NCI-H69 (cell line): ENCODE measurements around the gene ARMC9.
"Not testable (repeated sequence)": the region's sequence is repeated elsewhere in the genome, so short reads cannot be mapped to it uniquely, and the experiment has no call there.

Source experiments
- DNase-seq: peaks from one replicate; lab custom pipeline; 2025; lab: John Stamatoyannopoulos, UW

Gene ARMC9

GRCh38 chr2:231287696-231288095, 89.3 kb downstream of the ARMC9 start:
- no peak for DNase-seq

- no peak for DNase-seq
Observed at GRCh38 chr2:231288590-231288989, 90.2 kb downstream of the ARMC9 start.

- no peak for DNase-seq
Observed at GRCh38 chr2:231290321-231291015, 92.0 kb downstream of the ARMC9 start.

- DNase-seq, result no peak
Observed at GRCh38 chr2:231292472-231293134, 94.2 kb downstream of the ARMC9 start.

- DNase-seq, result no peak
Observed at GRCh38 chr2:231293163-231293562, 94.7 kb downstream of the ARMC9 start.

GRCh38 chr2:231294116-231294515, 95.7 kb downstream of the ARMC9 start:
- DNase-seq, result no peak

GRCh38 chr2:231294571-231295362, 96.3 kb downstream of the ARMC9 start:
- DNase-seq, result no peak

- no peak for DNase-seq
Observed at GRCh38 chr2:231295363-231295655, 96.9 kb downstream of the ARMC9 start.

GRCh38 chr2:231296401-231296974, 98.1 kb downstream of the ARMC9 start:
- no peak for DNase-seq

- DNase-seq, result peak; percentile 50
Observed at GRCh38 chr2:231297108-231297908, 98.9 kb downstream of the ARMC9 start.

- no peak for DNase-seq
Observed at GRCh38 chr2:231298091-231298490, 99.7 kb downstream of the ARMC9 start.

GRCh38 chr2:231299267-231299666, 100.8 kb downstream of the ARMC9 start:
- DNase-seq, result no peak

- DNase-seq, result no peak
Observed at GRCh38 chr2:231300020-231300721, 101.7 kb downstream of the ARMC9 start.

- no peak for DNase-seq
Observed at GRCh38 chr2:231300722-231301076, 102.3 kb downstream of the ARMC9 start.

GRCh38 chr2:231304259-231304658, 105.8 kb downstream of the ARMC9 start:
- DNase-seq, result not testable (repeated sequence)

- no peak for DNase-seq
Observed at GRCh38 chr2:231305221-231305620, 106.8 kb downstream of the ARMC9 start.

GRCh38 chr2:231306791-231307393, 108.5 kb downstream of the ARMC9 start:
- DNase-seq, result peak; percentile 19

- no peak for DNase-seq
Observed at GRCh38 chr2:231308219-231308618, 109.8 kb downstream of the ARMC9 start.

GRCh38 chr2:231308631-231309428, 110.4 kb downstream of the ARMC9 start:
- DNase-seq, result peak; percentile 0

- DNase-seq, result no peak
Observed at GRCh38 chr2:231312066-231312465, 113.6 kb downstream of the ARMC9 start.
